GM12874 (cell line): ENCODE results near the gene HELZ.

Experiments
- TF ChIP-seq, protein P1 (sequence below): IDR thresholded peaks from 2 replicates; pipeline ENCODE4 v1.5.1; 2011; ENCODE audit warnings: low read depth, mild to moderate bottlenecking, control low read depth, low read length, moderate library complexity; ENCODE audit not compliant: insufficient read depth

HELZ gene

DNA sequence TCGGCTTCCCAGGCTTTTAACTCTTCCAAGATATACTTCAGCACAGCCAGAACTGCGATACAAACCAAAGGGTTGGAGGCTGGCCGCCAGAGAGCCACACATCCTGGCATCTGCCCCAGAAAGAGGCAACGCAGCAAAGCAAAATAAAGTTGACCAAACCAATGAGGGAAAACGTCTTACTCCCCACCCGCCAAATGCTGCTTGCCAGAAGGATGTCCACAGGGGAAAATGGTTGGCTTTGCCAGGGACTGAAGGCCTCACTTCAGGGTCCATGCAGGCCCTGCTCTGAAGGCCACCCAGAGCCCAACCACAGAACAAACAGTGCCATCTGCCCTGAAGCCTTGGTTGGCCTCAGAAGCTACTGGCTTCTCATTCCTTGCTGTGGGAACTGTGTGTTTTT lies 185.6 kb downstream of the HELZ start:
- TF ChIP-seq, protein P1, sequence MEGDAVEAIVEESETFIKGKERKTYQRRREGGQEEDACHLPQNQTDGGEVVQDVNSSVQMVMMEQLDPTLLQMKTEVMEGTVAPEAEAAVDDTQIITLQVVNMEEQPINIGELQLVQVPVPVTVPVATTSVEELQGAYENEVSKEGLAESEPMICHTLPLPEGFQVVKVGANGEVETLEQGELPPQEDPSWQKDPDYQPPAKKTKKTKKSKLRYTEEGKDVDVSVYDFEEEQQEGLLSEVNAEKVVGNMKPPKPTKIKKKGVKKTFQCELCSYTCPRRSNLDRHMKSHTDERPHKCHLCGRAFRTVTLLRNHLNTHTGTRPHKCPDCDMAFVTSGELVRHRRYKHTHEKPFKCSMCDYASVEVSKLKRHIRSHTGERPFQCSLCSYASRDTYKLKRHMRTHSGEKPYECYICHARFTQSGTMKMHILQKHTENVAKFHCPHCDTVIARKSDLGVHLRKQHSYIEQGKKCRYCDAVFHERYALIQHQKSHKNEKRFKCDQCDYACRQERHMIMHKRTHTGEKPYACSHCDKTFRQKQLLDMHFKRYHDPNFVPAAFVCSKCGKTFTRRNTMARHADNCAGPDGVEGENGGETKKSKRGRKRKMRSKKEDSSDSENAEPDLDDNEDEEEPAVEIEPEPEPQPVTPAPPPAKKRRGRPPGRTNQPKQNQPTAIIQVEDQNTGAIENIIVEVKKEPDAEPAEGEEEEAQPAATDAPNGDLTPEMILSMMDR, result no peak

DNA sequence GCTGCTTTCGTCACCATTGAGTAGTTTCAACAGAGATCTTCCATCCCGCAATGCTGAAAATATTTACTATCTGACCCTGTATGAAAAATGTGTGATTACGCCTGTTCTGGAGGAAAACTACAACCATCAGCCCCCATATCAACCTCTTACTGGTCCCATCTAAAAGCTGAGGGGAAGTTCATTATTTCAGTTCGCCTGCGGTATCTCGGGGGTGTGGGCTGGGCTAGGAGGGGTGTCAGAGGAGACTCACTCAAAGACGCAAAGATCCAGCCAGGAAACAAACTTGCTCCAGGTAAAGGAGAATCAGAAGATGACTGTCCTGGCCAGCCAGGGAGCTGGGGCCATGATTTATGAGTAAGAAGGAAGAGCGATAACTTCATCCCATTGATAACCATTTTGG lies 187.0 kb downstream of the HELZ start:
- TF ChIP-seq, protein P1, result no peak

DNA sequence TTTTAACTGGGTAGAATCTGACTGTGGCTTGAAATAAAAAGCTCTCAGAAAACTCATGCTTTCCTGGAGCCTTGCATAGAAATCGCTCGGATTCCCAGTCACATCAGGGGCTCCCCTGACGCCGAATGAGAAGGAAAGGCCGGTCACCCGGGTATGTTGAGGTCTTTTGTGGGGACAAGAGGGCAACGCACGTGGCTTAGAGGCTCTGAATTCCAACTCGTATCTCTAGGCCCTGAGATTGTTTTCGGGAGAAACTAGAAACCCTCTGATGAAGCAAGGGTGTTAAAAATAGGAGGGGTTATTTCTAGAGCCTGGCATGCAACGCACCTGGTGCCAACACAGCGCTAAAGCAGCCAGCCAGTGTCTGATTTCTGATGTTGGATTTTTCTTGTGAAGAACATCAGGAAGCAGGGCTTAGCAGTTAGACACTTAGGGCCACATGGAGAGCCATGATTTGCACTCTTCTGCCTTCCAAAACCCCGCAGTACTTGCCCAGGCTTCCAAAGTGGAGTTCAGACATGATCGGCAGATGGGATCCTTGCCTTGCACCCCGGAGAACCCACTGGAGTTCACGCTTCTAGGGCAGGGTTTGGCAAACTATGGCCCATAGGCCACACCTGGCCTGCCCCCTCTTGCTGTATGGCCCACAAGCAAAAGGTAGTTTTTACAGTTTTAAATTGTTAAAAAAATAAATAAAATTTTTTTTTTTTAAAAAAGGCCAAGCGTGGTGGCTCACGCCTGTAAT lies 188.1 kb downstream of the HELZ start:
- TF ChIP-seq, protein P1, result no peak

DNA sequence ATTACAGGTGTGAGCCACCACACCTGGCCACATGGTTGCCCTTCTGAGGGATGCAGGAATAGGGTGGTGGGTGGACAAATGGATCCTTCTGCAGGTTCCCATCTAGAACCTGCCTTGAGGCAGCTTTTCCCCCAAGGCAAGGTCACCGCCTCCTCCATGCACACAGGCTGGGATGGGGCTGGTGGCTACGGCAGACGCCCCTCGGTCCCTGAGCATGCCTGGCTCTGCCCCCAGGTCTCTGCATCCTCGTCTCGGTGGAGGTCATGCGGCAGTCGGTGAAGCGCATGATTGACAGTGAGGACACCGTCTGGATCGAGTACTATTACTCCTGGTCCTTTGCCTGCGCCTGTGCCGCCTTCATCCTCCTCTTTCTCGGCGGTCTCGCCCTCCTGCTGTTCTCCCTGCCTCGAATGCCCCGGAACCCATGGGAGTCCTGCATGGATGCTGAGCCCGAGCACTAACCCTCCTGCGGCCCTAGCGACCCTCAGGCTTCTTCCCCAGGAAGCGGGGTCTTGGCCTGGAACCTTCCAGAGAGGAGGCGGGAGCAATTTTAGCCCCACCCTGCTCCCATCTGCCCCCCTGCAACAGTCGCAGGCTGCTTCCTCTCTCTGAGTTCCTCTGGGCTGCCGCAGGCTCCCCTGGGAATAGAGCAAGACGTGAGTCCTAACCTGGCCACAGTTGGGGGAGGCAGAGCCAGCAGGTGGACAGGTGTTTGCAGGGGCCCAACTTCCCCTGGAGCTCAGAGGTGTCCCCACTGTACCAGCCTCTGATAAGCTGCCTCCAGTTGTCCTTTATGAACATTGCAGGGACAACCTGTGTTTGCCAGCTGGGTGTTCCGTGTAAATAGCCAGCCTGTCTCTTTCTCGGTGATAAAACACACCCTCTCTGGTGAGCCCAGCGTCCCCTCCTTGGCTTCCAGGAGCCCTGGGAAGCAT lies 188.9 kb downstream of the HELZ start:
- TF ChIP-seq, protein P1, result no peak

DNA sequence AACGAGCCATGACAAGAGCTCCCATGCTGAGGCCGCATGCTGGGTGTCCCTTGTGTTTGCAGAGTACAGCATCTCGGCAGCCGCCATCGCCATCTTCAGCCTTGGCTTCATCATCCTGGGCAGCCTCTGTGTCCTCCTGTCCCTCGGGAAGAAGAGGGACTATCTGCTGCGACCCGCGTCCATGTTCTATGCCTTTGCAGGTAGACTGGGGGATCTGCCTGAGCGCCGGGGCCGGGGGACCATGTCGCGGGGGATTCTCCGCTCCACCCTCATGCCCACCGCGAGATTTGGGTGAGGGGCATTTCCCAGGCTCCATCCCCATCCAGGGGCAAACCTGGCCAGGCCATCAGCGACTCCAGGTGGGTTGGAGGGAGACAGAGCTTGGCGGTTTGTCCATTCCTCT lies 190.0 kb downstream of the HELZ start:
- TF ChIP-seq, protein P1, result no peak

DNA sequence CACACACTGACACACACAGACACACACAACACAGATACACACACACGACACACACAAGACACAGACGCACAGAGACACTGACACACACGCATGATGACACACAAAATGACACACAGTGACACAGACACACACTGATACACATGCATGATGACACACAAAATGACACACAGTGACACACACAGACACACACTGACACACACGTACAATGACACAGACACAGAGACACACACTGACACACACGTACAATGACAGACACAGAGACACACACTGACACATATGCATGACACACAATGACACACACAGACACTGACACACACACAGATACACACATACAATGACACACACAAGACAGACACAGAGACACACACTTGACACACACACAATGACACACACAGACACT lies 190.4 kb downstream of the HELZ start:
- TF ChIP-seq, protein P1, result no peak

DNA sequence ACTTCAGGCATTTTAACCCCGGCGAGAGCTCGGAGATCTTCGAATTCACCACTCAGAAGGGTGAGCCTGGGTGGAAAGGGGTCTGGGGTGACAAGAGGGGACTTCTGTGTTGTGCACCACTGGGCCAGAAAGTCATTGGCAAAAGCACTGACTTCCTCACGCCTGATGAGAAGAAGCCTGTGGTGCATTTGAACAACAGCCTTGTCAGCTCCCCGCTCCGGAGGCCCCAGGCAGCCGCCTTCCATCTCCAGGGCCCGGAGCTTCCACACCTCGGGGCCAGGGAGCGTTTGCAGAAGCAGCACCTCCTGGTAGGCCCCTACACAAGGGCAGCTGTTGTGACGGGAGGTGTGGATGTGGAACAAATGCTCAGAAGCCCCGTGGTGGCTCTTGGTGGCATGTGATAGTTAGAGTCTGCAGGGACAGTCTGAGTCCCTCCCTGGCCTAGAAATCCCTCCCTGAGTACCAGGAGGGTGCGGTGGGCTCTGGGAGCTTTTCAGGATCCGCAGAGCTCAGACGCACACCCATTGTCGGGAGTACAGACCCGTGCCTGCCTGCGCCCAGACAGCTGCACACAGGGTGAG lies 190.9 kb downstream of the HELZ start:
- TF ChIP-seq, protein P1, result no peak
